C4-2B (cell line): Measurements from ENCODE around the gene HPGD.

Experiments
- CTCF ChIP-seq: fragments of 450-650 bp; conservative IDR thresholded peaks from 2 replicates; pipeline ENCODE4 v1.5.1; 2017; ENCODE audit warnings: mild to moderate bottlenecking
- ZFX ChIP-seq: fragments of 450-650 bp; IDR thresholded peaks from 2 replicates; pipeline ENCODE4 v1.6.1; 2017

GRCh38 chr4:174494146-174494545, 28.1 kb downstream of the HPGD start:
- no peak for TF ChIP-seq CTCF
- no peak for TF ChIP-seq ZFX
